Epithelial cell of esophagus (primary cell): ENCODE data around the gene TENM3.

Source experiments
- DNase-seq: peaks from one replicate; pipeline ENCODE4 v3.0.0; 2010; ENCODE audit warnings: low read depth
- H3K4me3 ChIP-seq: 2 replicates; pipeline ENCODE4 v1.5.1; 2011; ENCODE audit warnings: mild to moderate bottlenecking, low read length, control low read depth
- TF ChIP-seq, protein P1 (sequence below): IDR thresholded peaks from 2 replicates; pipeline ENCODE4 v1.5.1; 2011; ENCODE audit warnings: low read depth, mild to moderate bottlenecking, low read length, control low read depth, inconsistent platforms; ENCODE audit not compliant: insufficient read depth; ENCODE audit errors: missing control alignments

Gene TENM3

DNA sequence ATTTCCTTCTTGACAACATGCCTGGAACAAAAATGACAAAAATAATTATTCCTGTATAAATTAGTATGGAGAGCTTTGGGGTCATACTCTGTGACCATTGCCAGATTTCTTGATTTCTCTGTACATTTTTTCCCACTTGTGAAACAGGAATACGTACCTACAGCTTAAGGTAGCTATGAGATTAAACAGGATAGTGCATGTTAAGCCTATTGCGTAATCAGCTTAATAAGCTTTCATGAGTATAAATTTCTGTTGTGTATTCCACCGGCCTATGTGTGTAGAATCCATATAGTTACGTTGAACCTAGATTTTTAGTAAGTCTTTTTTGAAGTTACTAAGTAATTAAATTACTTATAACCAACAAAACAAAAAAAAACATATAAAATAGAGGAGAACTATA is 339.0 kb downstream of the TENM3 start:
- no peak overlapping the region for H3K4me3 ChIP-seq
- DNase-seq = peak; percentile 88
- TF ChIP-seq, protein P1, sequence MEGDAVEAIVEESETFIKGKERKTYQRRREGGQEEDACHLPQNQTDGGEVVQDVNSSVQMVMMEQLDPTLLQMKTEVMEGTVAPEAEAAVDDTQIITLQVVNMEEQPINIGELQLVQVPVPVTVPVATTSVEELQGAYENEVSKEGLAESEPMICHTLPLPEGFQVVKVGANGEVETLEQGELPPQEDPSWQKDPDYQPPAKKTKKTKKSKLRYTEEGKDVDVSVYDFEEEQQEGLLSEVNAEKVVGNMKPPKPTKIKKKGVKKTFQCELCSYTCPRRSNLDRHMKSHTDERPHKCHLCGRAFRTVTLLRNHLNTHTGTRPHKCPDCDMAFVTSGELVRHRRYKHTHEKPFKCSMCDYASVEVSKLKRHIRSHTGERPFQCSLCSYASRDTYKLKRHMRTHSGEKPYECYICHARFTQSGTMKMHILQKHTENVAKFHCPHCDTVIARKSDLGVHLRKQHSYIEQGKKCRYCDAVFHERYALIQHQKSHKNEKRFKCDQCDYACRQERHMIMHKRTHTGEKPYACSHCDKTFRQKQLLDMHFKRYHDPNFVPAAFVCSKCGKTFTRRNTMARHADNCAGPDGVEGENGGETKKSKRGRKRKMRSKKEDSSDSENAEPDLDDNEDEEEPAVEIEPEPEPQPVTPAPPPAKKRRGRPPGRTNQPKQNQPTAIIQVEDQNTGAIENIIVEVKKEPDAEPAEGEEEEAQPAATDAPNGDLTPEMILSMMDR = no peak

DNA sequence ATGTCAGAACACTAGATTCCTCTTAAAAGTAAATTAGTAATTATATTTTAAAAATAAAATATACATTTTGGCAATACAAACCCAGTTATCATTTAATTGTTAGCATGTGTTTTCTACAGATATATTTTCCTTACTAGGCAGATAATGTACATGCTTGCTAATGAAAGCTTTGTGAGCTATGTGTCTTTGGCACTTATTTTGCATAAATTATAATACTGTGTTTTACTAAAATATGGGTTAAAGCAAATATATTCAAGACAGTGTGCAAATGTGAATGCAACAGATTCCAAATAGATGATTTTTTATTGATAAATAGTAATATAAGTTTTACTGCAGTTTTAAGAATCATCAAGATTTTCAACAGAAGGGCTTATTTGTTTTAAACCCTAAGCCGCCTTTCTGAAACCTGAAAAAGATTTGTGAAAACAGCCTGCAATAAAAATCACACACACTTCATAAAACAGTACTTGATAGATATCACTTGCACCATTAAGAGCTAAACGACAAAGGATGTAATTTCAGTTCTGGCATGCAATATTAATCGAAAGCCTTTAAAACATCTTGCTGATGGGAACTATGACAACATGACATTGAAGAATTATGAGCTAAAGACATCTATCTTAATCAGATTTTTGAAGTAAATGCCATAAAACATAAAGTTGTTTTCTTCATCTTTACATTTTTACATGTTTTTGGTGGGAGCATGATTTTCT is 340.7 kb downstream of the TENM3 start:
- H3K4me3 ChIP-seq = no peak overlapping the region
- DNase-seq = no peak
- TF ChIP-seq, protein P1 = no peak

DNA sequence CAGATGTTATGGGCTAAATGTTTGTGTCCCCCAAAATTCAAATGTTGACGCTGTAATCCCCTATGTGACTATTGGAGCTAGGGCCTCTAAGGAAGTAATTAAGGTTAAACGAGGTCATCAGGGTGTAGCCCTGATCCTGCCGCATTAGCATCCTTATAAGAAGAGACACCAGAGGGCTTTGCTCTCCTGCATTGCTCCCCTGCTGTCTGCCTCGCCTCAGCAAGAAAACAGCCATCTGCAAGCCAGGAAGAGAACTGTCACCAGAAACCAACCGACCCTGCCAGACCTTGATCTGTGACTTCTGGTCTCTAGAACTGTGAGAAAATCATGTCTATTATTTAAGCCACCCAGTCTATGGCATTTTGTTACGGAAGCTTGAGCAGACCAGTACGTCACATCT is 342.1 kb downstream of the TENM3 start:
- TF ChIP-seq, protein P1 = no peak
- H3K4me3 ChIP-seq = no peak overlapping the region
- no peak for DNase-seq

DNA sequence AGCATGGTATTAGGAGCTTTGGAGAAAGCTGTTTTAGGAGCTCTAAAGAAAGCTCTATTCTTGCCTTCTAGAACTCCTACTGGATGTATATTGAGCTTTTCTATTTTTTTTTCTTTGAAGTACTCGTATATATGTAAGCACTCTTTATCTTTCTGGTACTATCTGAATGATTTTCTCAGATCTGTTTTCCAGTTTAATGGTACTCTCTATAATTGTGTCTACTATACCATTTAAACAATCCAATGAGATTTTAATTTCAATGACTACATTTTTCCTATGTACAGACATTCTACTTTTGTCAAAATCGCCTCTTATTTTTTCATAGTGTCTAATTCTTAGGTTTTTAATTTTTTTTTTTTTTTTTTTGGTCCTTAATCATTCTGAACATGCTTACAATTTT is 345.9 kb downstream of the TENM3 start:
- TF ChIP-seq, protein P1 = no peak
- no peak for DNase-seq
- H3K4me3 ChIP-seq = no peak overlapping the region

DNA sequence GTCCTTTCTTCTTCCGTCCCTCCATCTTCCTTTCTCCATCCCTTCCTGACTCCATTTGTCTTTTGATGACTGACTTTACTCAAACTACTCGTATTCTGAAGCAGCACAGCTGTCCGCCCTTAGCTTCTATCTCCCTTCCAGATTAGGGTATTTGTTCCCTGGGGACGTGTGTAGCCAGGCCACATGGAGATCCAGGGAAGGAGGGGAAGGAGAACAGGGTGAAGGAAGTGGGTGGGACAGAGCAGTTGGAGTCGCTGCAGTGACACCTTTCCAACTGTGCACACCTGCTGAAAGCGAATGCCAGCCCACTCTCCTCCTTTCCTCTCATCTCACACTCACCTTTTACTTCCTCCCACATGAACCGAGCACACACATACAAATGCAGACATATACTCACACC is 350.2 kb downstream of the TENM3 start:
- TF ChIP-seq, protein P1 = no peak
- DNase-seq = no peak

DNA sequence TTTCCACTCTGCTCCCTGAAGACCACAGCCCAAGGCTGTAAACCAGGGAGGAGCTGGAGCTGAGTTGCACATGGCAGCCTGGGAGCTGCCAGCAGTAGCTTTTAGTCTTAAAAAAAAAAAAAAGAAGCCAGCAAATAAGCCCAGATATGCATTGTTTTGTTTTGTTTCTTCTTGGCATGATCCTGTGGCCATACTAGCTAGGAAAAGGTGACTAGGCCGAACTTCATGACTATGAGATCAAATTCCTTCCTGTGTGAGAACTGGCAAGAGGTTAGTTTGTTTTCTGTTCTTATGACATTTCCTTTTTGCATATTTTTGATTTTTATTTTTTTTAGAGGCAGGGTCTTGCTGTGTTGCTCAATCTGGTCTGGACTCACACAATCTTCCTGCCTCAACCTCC is 350.7 kb downstream of the TENM3 start:
- no peak for DNase-seq
- TF ChIP-seq, protein P1 = no peak
- no peak overlapping the region for H3K4me3 ChIP-seq

More for the DNA sequence above, 350.2 kb downstream of the TENM3 start:
- no peak overlapping the region for H3K4me3 ChIP-seq

DNA sequence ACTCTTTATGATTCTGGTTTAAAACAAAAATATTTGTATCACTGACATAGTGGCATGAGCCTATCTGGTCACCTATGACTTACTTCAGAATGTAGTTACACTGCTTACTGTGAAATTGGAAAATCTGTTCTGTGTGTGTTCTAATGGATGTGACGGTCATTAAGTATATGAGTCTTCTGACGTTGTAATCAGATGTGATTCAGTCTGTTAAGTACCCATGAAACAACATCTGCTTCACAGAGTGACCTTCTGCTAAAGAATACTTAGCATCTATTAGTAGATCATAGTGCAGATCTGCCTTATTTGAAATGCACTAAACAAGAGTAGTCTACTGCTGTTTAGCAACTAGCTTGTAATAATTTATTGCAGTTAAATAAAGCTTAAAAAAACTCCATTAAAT is 356.9 kb downstream of the TENM3 start:
- H3K4me3 ChIP-seq = no peak overlapping the region
- no peak for DNase-seq
- TF ChIP-seq, protein P1 = no peak
